BLaER1 (cell line): ENCODE data around the gene STK10.

Experiments
- H3K27ac ChIP-seq: shearing (Covaris generic); formaldehyde crosslinking; 2 replicates; pipeline ENCODE4 v1.8.1; 2022
- H3K27me3 ChIP-seq: shearing (Covaris generic); formaldehyde crosslinking; 2 replicates; pipeline ENCODE4 v1.8.1; 2022
- H3K36me3 ChIP-seq: shearing (Covaris generic); formaldehyde crosslinking; 2 replicates; pipeline ENCODE4 v1.8.1; 2022
- H3K4me1 ChIP-seq: shearing (Covaris generic); formaldehyde crosslinking; 2 replicates; pipeline ENCODE4 v1.8.1; 2022
- H3K4me2 ChIP-seq: shearing (Covaris generic); formaldehyde crosslinking; 2 replicates; pipeline ENCODE4 v1.8.1; 2022
- H3K4me3 ChIP-seq: shearing (Covaris generic); formaldehyde crosslinking; 2 replicates; pipeline ENCODE4 v1.8.1; 2022
- H3K9ac ChIP-seq: shearing (Covaris generic); formaldehyde crosslinking; 2 replicates; pipeline ENCODE4 v1.8.1; 2022
- H3K9me3 ChIP-seq: shearing (Covaris generic); formaldehyde crosslinking; 2 replicates; pipeline ENCODE4 v1.8.1; 2022
- H4K20me1 ChIP-seq: shearing (Covaris generic); formaldehyde crosslinking; 2 replicates; pipeline ENCODE4 v1.8.1; 2022
- Cebpa-rat ChIP-seq: shearing (Covaris generic); IDR thresholded peaks from 2 replicates; pipeline ENCODE4 v1.8.1; 2022

Gene STK10

DNA sequence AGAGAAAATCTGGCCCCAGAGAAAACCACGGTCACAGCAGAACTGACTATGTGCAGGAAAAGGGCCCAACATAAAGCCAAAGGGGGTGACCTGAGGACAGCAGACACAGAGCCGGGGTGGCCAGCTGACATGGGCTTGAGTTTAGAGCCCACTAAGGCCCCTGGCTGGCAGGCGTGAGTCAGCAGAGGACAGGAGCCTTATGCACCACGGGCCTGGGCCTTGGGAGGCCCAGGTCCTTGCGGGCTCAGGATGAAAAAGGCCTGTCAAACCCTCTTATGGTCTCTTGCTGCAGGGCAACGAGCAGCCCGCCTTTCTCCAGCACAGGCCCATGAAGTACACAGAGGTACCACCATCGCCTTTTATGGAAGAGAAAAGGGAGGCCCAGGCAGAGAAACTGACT is 19.7 kb downstream of the STK10 start:
- peak overlapping the region; percentile 90 for H3K4me2 ChIP-seq
- peaks cover 61% of the 10 kb centered on the region for H4K20me1 ChIP-seq
- no peak overlapping the region for H3K4me3 ChIP-seq
- peak overlapping the region; percentile 85 for H3K27ac ChIP-seq
- H3K9me3 ChIP-seq: no peaks in the 10 kb centered on the region
- H3K4me1 ChIP-seq: peaks cover 98% of the 10 kb centered on the region
- no peaks in the 10 kb centered on the region for H3K27me3 ChIP-seq
- H3K36me3 ChIP-seq: peaks cover 42% of the 10 kb centered on the region; the same call in 1 of the 2 replicates
- no peak for TF ChIP-seq Cebpa-rat
- H3K9ac ChIP-seq: peak overlapping the region; percentile 60

DNA sequence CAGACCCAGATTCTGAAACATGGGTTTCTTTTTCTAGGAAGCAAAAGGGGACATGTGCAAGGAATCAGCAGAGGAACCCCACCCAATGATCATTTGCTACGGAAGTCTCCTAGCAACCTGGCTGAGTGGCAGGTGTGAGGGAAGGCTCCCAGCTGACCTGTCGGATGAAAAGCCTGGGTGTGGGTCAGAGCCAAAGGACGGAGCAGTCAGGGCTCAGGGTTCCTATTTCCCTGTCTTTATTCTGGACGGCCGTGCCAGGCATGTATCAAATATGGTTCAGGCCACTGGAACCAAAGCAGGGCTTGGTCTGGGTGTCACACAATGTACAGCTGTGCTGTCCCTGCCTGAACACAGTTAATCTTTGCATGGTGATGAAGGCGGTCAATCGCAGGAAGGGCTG is 20.1 kb downstream of the STK10 start:
- H3K9me3 ChIP-seq: no peaks in the 10 kb centered on the region
- H3K27ac ChIP-seq: peak overlapping the region; percentile 85
- H3K27me3 ChIP-seq: no peaks in the 10 kb centered on the region
- peaks cover 46% of the 10 kb centered on the region for H3K36me3 ChIP-seq
- peak overlapping the region; percentile 60 for H3K9ac ChIP-seq
- H3K4me1 ChIP-seq: peaks cover 98% of the 10 kb centered on the region
- no peak overlapping the region for H3K4me3 ChIP-seq
- TF ChIP-seq Cebpa-rat: no peak
- H3K4me2 ChIP-seq: peak overlapping the region; percentile 90
- peaks cover 61% of the 10 kb centered on the region for H4K20me1 ChIP-seq

DNA sequence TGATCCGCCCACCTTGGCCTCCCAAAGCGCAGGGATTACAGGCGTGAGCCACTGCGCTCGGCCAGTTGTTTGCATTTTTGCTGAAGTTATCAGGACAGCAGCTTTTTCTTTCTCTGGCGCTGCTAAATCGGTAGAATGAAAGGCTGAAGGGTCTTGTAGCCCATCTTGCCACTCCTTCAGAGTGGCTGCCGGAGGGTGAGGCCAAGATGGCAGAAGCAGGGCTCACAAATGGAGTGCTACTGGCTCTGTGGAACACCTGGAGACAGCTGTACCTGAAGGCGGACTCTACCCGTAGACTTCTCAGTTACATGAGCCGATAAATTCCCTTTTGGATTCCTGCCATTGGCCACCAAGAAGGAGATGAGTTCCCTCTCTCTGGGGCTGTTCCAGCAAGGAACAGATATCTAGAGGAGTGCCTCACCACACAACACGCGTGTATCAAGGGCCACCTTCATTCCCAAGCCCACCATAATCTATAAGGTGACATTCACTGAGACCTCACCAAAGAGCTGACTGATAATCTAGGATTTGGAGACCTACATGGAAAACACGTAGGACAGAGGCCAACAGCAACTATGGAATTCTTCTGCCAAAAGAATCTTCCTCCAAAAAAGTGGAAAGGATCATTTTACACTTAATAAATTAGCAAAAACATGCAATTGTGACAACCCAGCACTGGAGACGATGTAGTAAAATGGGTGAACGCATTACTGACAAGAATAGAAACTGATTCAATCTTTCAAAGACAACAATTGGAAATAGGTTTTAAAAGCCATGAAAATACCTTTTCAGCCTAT is 21.8 kb downstream of the STK10 start:
- TF ChIP-seq Cebpa-rat: no peak
- H3K27ac ChIP-seq: peak overlapping the region; percentile 68
- no peak overlapping the region for H3K4me3 ChIP-seq
- no peaks in the 10 kb centered on the region for H3K9me3 ChIP-seq
- peak overlapping the region; percentile 75 for H3K4me2 ChIP-seq
- H3K4me1 ChIP-seq: peaks cover 97% of the 10 kb centered on the region
- H3K9ac ChIP-seq: peak overlapping the region; percentile 34; the same call in 1 of the 2 replicates
- H3K27me3 ChIP-seq: no peaks in the 10 kb centered on the region
- peaks cover 77% of the 10 kb centered on the region for H4K20me1 ChIP-seq
- H3K36me3 ChIP-seq: peaks cover 54% of the 10 kb centered on the region

DNA sequence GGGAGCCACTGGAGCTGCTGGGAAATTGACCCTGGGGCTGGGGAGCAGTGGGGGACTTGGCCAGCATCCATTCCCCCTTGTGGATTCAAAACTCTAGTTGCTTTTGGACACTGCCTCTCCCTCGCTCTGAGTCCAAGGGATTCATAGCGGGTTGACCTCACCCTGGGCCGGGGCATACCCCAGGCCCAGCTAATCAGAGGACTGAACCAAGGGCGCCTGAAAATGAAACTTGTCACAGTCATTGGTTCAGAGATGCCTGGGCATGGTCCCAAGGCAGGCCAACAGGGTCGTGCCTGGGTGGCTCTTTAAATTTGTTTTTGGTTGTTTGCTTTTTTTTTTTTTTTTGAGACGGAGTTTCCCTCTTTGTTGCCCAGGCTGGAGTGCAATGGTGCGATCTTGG is 22.6 kb downstream of the STK10 start:
- Histone ChIP-seq H3K4me2 (peak overlapping the region; percentile 75), H3K4me3 (no peak overlapping the region), H3K36me3 (peaks cover 57% of the 10 kb centered on the region), H3K9ac (0 out of 2 replicates have a peak overlapping the region, but pooled peaks have one; percentile 34), H4K20me1 (peaks cover 85% of the 10 kb centered on the region), H3K27me3 (no peaks in the 10 kb centered on the region), H3K4me1 (peaks cover 97% of the 10 kb centered on the region), H3K27ac (peak overlapping the region; percentile 68), H3K9me3 (no peaks in the 10 kb centered on the region)
- TF ChIP-seq Cebpa-rat: no peak

DNA sequence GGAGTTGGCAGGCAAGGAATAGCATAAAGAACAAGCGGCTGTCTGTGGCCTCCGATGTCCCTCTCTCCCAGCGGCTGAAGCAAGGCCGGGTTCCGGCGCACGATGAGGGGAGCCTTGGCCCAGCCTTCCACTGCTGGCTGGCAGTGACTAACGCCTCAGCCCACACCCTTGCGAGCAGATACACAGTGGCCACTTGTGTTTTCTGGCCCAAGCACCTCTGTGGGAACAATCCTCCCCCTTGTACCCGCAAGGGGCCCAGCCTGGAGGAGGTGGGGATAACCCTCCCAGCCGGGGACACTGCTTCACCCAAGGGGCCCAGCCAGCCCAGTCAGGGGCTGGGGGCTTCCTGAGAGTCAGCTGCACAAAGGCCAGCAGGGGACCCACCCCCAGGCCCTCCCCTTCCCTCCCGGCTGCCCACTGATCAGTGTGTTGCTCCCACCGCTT is 23.2 kb downstream of the STK10 start:
- H3K4me1 ChIP-seq: peaks cover 97% of the 10 kb centered on the region
- H3K4me2 ChIP-seq: peak overlapping the region; percentile 75
- H3K9ac ChIP-seq: 0 out of 2 replicates have a peak overlapping the region, but pooled peaks have one; percentile 34
- TF ChIP-seq Cebpa-rat: no peak
- peaks cover 90% of the 10 kb centered on the region for H4K20me1 ChIP-seq
- no peaks in the 10 kb centered on the region for H3K9me3 ChIP-seq
- peak overlapping the region; percentile 68 for H3K27ac ChIP-seq
- H3K27me3 ChIP-seq: no peaks in the 10 kb centered on the region
- H3K36me3 ChIP-seq: peaks cover 57% of the 10 kb centered on the region
- H3K4me3 ChIP-seq: no peak overlapping the region

DNA sequence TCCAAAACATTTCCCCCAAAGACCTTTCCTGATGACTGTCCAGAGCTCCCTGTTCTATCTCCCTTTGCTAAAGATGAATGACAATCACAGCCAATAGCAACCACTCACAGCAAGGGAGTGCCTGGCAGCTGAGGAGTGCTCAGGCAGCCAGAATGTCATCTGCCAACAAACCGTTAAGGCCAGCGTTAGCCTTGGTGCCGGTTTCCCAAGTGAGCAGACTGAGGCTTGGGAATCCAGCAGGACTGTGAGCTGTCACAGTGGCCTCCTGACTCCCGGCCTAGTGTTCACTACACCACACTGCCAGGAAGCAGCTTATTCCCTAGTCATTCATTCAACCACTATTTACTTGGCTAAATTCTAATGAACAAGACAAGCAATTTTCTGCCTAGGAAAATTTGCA is 24.7 kb downstream of the STK10 start:
- Histone ChIP-seq H3K4me2 (0 out of 2 replicates have a peak overlapping the region, but pooled peaks have one; percentile 9), H3K4me1 (peaks cover 97% of the 10 kb centered on the region), H3K9ac (no peak overlapping the region), H3K27ac (peak overlapping the region; percentile 14; the same call in 1 of the 2 replicates), H3K27me3 (no peaks in the 10 kb centered on the region), H4K20me1 (peaks cover 88% of the 10 kb centered on the region), H3K9me3 (no peaks in the 10 kb centered on the region), H3K36me3 (peaks cover 63% of the 10 kb centered on the region), H3K4me3 (no peak overlapping the region)
- no peak for TF ChIP-seq Cebpa-rat

DNA sequence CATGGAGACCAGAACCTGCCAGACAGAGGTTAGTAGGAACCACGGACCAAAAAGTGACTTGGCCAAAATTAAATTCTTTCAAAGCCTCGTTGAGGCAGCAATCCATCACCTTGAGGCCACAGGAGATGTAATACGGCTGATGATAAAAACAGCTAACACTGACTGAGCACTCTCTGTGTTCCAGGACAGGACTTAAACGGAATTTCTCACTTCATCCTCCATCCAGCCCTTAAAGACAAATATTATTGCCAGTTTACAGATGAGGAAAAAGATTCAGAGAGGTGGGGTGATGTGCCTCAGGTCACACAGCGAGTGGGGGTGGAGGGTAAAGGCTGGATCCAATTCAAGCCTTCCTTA is 25.1 kb downstream of the STK10 start:
- H3K27ac ChIP-seq: peak overlapping the region; percentile 14; the same call in 1 of the 2 replicates
- H3K4me2 ChIP-seq: no peak overlapping the region
- TF ChIP-seq Cebpa-rat: no peak
- H3K4me1 ChIP-seq: peaks cover 95% of the 10 kb centered on the region
- peaks cover 84% of the 10 kb centered on the region for H4K20me1 ChIP-seq
- H3K9me3 ChIP-seq: no peaks in the 10 kb centered on the region
- H3K36me3 ChIP-seq: peaks cover 63% of the 10 kb centered on the region
- H3K9ac ChIP-seq: no peak overlapping the region
- H3K4me3 ChIP-seq: no peak overlapping the region
- no peaks in the 10 kb centered on the region for H3K27me3 ChIP-seq

DNA sequence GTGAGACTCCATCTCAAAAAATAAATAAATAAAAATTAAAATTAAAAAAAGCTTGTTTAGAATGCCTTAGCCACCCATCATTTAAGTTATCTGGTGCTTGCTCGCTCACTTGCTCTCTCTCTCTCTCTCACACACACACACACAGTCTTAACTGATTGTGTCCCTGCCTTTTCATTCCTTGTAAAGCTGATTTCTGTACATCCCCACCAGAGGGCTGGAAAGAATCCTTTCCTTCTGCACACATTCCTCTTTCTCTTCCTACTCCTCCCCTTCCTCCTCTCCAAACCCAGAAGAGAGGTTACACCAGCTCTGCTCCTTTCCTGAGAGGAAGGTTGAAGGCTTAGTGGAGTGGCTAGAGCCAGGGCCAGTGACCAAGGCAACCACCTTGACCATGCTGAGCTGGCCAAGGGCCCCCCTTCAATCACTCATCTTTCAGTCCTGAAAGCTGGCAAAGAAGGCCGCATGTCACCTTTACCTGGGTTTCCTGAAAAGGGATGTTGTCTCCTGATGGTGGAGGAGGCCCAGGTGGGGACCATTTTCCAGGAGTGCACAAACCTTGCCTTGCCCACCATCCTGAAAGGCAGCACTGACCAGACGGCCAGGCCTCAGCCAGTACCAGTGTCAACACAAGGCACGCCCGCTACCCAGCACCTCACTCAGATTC is 25.6 kb downstream of the STK10 start:
- Histone ChIP-seq H3K4me2 (peak overlapping the region; percentile 22; the same call in 1 of the 2 replicates), H3K9me3 (no peaks in the 10 kb centered on the region), H4K20me1 (peaks cover 84% of the 10 kb centered on the region), H3K36me3 (peaks cover 63% of the 10 kb centered on the region), H3K27me3 (no peaks in the 10 kb centered on the region), H3K4me1 (peaks cover 95% of the 10 kb centered on the region), H3K27ac (0 out of 2 replicates have a peak overlapping the region, but pooled peaks have one; percentile 14), H3K9ac (no peak overlapping the region), H3K4me3 (no peak overlapping the region)
- TF ChIP-seq Cebpa-rat: no peak

DNA sequence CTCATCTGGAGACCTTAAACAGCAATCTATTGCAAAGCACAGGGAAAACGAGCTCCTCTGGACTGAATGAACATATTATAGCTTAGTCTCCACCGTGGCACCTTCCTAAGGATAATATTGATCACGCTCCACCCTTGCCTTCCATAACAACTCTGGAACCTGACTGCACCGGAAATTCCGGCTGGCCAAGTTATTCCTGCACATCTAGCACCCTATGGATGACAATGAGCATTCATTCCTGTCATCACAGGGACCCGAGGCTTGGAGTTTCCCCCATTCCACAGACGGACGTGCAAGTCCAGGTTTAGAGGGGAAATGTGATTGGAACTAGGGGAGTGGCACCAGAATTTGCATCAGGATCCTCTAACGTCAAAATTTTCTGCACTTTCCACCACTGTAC is 27.5 kb downstream of the STK10 start:
- H4K20me1 ChIP-seq: peaks cover 94% of the 10 kb centered on the region
- H3K4me1 ChIP-seq: peaks cover 96% of the 10 kb centered on the region
- TF ChIP-seq Cebpa-rat: no peak
- H3K4me2 ChIP-seq: peak overlapping the region; percentile 35
- H3K27me3 ChIP-seq: no peaks in the 10 kb centered on the region
- no peak overlapping the region for H3K4me3 ChIP-seq
- H3K9me3 ChIP-seq: no peaks in the 10 kb centered on the region
- H3K27ac ChIP-seq: peak overlapping the region; percentile 22; the same call in 1 of the 2 replicates
- H3K36me3 ChIP-seq: peaks cover 66% of the 10 kb centered on the region
- no peak overlapping the region for H3K9ac ChIP-seq

DNA sequence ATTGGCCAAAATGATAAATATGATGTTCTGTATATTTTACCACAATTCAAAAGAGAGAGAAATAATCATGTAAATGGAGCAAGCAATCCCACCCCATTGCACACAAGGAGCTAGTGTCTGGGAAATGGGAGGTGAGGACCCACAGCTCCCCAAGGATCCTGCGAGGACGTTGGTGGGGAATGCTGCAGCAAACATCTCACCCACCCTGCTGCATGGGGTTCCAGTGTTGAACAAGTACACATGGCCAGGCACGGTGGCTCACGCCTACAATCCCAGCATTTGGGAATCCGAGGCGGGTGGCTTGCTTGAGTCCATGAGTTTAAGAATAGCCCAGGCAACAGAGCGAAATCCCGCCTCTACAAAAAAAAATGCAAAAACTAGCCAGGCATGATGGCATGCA is 29.0 kb downstream of the STK10 start:
- H3K4me1 ChIP-seq: peaks cover 94% of the 10 kb centered on the region
- H4K20me1 ChIP-seq: peaks cover 85% of the 10 kb centered on the region
- H3K36me3 ChIP-seq: peaks cover 71% of the 10 kb centered on the region
- no peak for TF ChIP-seq Cebpa-rat
- H3K27ac ChIP-seq: peak overlapping the region; percentile 15; the same call in 1 of the 2 replicates
- H3K9ac ChIP-seq: no peak overlapping the region
- H3K9me3 ChIP-seq: no peaks in the 10 kb centered on the region
- H3K4me2 ChIP-seq: peak overlapping the region; percentile 35
- H3K4me3 ChIP-seq: no peak overlapping the region
- H3K27me3 ChIP-seq: no peaks in the 10 kb centered on the region
